GF-D8 (cell line): ENCODE results near the gene NLGN2.

Experiments used
- DNase-seq: peaks from one replicate; lab custom pipeline; 2025; lab: John Stamatoyannopoulos, UW

NLGN2 gene

DNA sequence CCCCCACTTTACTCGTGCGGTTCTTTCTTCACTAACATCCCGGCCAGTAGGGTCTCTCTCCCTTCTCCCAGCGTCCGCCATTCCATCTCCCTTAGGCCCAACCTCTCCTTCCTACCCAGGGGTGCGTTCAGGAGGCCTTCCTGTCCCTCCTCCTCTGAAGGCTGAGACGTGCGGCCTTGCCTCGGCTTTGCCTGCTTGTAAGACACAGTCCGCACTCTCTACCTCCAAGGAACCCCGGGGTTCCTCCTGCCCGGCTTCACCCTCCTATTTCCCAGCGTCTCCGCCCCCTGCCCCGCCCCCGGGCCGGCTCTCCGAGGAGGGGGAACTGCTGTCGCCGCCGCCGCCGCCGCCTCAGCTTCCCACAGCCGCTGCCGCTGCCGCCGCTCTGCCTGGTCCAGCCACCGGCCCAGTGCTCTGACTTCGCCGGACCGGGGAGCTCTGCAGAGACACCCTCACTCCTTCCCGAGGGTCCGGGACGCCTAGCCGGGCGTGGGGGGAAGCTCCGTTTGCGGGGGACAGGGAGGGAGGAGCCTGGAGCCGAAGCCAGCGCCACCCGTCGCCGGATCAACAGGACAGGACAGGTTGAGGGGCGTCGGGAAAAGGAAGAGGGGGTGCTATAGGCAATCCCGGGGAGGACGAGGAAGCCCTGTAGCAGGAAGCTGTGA lies 30.4 kb downstream of the NLGN2 start:
- DNase-seq: no peak

GRCh38 chr17:7438656-7439460 lies 31.2 kb downstream of the NLGN2 start:
- no peak for DNase-seq

- no peak for DNase-seq
These were observed 31.9 kb downstream of the NLGN2 start, which contains the start of gene FGF11 for GRCh38 chr17:7439462-7440112. Gene FGF11 (plus strand): TSS chr17:7439512. CDS start chr17:7439621, 109 bp downstream.

DNA sequence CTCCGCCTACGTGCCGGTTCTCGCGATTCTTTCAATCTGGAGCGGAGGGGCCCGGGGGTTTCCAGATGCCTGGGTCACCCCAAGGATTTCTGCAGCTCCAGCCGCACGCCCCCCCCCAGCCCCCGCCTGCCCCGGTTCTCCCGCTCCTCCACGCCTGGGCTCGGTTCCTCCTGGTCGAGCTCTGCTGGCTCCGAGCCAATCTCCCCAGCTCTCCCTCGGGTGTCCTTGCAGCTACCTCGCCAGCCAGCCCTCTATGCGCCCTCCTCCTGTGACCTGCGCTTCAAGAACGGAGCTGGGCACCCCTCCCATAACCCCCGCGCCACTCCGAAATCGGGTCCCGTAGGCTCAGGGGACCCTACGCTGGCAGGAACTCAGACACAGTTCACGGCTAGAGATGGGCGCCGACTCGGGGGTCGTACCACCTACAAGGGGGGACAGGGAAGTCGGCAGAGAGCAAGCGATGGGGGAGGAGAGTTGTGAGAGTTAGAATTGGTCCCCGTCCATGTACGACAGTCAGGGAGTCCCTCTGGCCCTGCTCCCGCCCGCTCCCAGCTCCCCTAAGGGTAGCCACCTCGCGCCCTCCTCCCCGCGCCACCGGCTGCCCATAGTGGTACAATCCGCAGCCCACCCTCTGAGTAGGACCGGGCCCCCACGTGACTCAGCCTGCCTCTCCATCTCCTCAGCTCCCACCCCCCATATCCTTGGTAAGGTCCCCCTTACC lies 32.6 kb downstream of the NLGN2 start:
- DNase-seq: no peak

- DNase-seq: no peak
These were observed 33.2 kb downstream of the NLGN2 start for GRCh38 chr17:7440834-7441195.

GRCh38 chr17:7441266-7441665 lies 33.6 kb downstream of the NLGN2 start:
- no peak for DNase-seq

- DNase-seq: no peak
These were observed 34.5 kb downstream of the NLGN2 start for GRCh38 chr17:7442142-7442541.

DNA sequence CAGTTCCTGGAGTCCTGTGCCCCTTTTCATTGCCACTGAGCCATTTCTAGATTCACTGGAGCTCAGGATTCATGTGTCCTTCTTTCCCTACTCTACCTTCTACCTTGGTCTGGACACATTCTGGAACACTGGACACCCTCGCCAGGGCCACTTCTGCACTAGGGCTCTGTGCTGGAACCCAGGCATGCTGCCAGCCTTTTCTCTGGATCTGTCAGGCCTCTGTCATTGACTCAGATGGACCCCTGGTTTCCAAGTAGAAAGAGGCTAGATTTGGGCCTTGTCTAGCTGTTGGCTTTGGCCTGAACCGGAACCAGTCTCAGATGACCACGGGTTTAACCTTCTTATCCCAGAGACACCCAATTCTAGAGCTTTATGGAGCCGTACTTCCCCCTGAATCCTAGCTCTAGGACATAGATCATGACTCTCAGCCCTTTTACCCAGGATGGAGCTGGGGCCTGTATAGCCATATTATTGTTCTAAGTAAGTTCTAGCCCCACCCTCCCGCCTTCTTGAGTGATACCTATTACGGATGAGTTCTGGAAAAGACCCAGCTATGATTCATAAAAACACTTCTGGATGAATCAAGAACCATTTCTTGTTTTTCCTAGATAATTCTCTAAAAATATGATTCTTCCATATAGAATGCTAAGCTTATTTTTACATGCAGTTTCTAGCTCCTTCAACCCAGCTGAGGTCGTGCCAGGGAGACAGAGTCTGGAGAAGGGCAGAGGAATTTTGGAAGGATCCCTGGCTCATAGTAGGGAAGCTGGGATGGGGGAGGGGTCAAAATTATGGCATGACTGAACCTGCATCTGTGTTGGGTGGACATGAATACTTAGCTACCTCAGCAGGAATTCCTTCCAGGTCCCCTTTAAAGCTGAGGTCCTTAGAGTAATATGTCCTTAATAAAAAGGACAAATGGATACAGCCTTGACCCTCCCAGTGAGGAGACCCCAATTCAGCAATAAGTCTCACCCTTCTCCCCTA lies 36.1 kb downstream of the NLGN2 start:
- DNase-seq: no peak

- DNase-seq: no peak
These were observed 37.3 kb downstream of the NLGN2 start, which contains the start of gene CHRNB1 for GRCh38 chr17:7444682-7445618. Gene CHRNB1 (plus strand): TSS chr17:7445061. CDS start chr17:7445128, 67 bp downstream.

GRCh38 chr17:7445619-7445968 lies 37.9 kb downstream of the NLGN2 start:
- no peak for DNase-seq

GRCh38 chr17:7448461-7448860 lies 40.8 kb downstream of the NLGN2 start:
- DNase-seq: no peak

DNA sequence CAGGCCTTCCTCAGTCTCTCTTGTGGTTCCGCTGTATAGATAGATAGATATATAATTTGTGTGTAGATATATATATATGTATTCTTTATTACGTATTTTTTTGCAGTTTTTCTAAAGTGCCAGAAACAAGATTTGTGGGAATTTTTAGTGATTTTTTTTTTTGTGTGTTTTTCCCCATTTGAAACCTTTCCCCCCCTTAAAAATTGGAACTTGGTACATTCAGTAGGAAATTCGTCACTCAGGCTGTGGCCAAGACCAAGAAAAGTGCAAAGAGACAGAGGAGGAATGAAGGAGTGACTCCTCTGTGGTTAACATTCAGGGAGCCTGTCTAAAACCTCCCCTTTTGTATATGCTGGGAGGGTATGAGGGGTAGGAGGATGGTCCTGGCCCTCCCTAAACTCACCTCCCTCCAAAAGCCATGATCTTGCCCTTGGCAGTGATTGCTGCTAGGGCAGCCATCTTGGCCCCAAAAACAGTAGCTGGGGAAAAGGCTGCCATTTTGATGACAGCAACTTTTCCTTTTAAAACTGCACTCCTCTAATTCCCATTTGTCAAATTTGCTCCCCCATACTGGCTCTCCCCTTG lies 52.4 kb downstream of the NLGN2 start:
- DNase-seq: no peak

GRCh38 chr17:7460850-7461660 lies 53.4 kb downstream of the NLGN2 start:
- DNase-seq: no peak

DNA sequence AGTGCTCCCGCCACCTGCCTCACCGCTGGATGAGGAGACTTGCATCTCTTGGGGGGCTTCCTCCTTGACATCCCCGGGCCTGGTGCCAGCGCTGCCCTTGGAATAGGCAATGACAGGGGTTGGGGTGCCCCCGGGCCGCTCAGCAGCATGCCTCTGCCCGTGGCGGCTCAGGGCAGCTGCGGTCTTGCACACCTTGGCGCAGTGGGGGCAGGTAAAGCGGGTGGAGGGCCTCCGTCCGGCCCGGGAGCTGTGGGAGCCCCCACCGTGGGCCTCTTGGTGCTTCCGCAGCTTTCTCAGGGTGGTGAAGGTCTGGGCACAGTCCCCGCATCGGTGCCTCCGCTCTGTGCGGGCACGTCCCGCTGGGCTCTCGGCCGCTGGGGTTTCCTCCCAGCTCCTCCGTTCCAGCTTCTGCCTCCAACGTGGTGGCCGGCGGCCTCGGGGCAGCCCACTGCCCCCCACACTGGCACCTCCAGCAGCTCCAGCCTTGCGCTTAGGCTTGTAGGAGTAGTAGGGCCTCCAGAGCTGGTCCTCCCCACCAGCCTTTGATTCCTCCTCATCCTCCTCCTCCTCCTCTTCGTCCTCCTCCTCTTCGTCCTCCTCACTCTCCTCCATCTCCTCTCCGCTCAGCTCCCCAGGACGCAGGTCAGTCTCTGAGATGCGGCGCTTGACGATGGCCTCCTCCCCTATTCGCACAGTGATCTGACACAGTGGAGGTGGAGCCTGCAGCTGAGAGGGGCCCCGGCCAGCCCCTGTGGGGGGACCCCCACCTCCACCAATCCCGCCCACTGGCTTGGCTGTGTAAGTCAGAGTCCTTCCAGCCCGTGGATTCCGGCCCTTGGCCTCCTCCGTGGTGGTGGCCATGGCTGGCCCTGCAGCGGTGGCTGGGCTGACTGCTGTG lies 55.1 kb downstream of the NLGN2 start:
- DNase-seq: no peak

DNA sequence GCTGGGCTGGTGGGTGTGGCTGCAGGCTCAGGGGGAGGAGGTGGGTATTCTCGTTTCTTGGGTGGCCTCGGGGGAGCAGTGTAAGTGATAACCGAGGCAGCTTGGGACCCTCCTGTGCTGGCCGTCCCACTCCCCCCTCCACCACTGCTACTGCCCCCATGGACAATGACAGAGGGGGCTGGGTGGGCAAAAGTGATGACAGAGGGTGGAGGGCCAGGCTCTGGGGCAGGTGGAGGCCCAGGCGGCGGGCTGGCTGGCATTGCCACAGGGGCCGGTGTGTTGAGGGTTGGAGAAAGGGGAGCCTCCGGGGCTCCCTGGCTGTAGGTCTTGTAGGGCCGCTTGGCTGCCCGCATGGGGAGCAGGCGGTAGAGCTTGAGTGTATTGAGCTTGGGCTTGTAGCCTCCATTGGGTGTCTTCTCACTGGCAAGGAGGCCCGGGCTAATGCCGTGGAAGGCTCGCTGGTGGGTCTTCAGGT lies 55.8 kb downstream of the NLGN2 start:
- no peak for DNase-seq

GRCh38 chr17:7464081-7464480 lies 56.4 kb downstream of the NLGN2 start:
- no peak for DNase-seq

DNA sequence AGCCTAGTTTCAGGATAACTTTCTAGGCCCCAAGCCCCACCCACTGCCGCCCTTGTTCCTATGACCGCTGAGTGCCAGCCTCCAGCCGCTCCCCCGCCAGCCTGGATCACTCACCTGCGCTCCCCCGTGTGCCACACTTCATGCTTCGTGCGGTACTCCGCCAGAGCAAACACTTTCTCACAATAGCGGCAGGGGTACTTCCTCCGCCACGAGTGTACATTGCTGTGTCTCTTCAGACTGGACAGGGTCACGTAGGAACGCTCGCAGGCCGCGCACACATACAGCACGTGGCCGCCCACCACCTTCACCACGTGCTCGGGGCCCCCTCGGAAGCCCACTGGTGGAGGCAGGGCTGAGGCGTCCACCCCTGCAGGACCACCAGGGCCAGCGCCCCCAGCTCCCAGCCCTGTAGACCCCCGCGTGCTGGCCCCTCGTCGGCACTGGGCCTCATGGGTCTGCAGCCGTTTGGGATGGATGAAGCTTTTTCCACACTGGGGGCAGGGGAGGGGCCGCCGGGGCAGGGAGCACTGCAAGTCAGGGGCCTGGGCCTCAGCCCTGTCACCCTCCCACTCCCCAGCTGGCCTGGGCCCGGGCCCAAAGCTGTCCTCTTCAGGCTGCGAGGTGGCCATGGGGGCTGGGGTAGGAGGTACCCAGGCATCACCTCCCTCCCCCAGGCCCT lies 58.1 kb downstream of the NLGN2 start:
- DNase-seq: no peak
